GM19238 (cell line): ENCODE measurements around the gene NHLRC4.

ENCODE experiments used
- DNase-seq: peaks from one replicate; pipeline ENCODE4 v3.0.0; 2011; ENCODE audit warnings: low spot score; ENCODE audit not compliant: insufficient read length

The NHLRC4 gene

GRCh38 chr16:582614-583331 is 16.0 kb downstream of the NHLRC4 start:
- DNase-seq, result no peak

GRCh38 chr16:583470-583814 is 16.6 kb downstream of the NHLRC4 start:
- no peak for DNase-seq

GRCh38 chr16:583815-584591 is 17.2 kb downstream of the NHLRC4 start:
- DNase-seq, result no peak

- no peak for DNase-seq
Observed at GRCh38 chr16:585351-585750, 18.5 kb downstream of the NHLRC4 start.

GRCh38 chr16:586047-586644 is 19.3 kb downstream of the NHLRC4 start:
- no peak for DNase-seq

- DNase-seq, result no peak
Observed at GRCh38 chr16:586645-587590, 20.1 kb downstream of the NHLRC4 start.

- DNase-seq, result peak; percentile 45
Observed at GRCh38 chr16:588639-588888, 21.8 kb downstream of the NHLRC4 start.

- DNase-seq, result peak; percentile 93
Observed at GRCh38 chr16:588889-589657, 22.3 kb downstream of the NHLRC4 start.

- peak; percentile 99 for DNase-seq
Observed at GRCh38 chr16:589658-590187, 22.9 kb downstream of the NHLRC4 start, which contains the start of gene RAB40C. Gene RAB40C, plus strand, starts transcription at chr16:590066. Its CDS starts 226 bp downstream, at chr16:590292.

- no peak for DNase-seq
Observed at GRCh38 chr16:590188-590814, 23.5 kb downstream of the NHLRC4 start.

GRCh38 chr16:590815-591200 is 24.0 kb downstream of the NHLRC4 start:
- DNase-seq, result no peak

- DNase-seq, result no peak
Observed at GRCh38 chr16:591231-591630, 24.4 kb downstream of the NHLRC4 start.

GRCh38 chr16:591892-592517 is 25.2 kb downstream of the NHLRC4 start:
- no peak for DNase-seq

- no peak for DNase-seq
Observed at GRCh38 chr16:592518-593306, 25.9 kb downstream of the NHLRC4 start.

GRCh38 chr16:593406-593805 is 26.6 kb downstream of the NHLRC4 start:
- no peak for DNase-seq

- DNase-seq, result no peak
Observed at GRCh38 chr16:593807-594206, 27.0 kb downstream of the NHLRC4 start.

- DNase-seq, result no peak
Observed at GRCh38 chr16:595094-595528, 28.3 kb downstream of the NHLRC4 start.

GRCh38 chr16:595942-596735 is 29.3 kb downstream of the NHLRC4 start:
- DNase-seq, result no peak
